Measurements from ENCODE around the gene FNTB. TPM values are rescaled to one million over a fixed set of nuclear protein-coding genes. Genes with fewer than 3 reads are reported as not detected.
A peak's percentile ranks its signal among the peaks of the same experiment; 100 is the strongest.
"Not testable (repeated sequence)": the region's sequence is repeated elsewhere in the genome, so short reads cannot be mapped to it uniquely, and the experiment has no call there.

FNTB gene
- total RNA-seq, 4 donors from 2014 or later = 34.0 to 48.6 (median 38.8) TPM

DNA sequence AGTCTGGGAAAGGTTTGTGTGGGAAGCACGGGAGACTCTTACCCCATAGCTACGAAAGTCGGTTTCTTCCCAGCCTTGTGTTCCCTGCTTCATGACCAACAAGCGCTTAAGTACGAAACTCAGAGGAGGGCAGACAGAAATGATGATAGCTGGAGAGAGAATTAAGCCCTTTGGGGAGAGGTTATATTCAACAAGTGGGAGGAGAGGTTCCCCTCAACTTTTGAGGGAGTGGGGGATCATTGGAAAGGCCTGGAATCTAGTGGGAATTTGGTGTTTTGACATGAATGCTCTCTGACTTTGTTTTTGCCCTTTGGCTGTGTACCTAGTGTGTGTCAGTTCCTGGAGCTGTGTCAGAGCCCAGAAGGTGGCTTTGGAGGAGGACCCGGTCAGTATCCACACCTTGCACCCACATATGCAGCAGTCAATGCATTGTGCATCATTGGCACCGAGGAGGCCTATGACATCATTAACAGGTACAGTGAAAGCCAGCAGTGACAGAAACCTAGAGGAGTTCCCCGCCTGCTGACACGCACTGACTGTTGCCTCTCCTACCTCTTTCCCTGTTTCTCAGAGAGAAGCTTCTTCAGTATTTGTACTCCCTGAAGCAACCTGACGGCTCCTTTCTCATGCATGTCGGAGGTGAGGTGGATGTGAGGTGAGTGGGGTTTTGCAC is 40.6 kb downstream of the FNTB start:
- DNase-seq (ENCODE audit: low spot score in 2 of 2) = peak in 1 of 2 donors; percentile 52
- 91 to 92% methylated on average over 11 of the region's 11 CpGs for WGBS, 2 donors
- H3K4me3 ChIP-seq (ENCODE audit: low read depth, poor library complexity, severe bottlenecking) = no peak overlapping the region
- intact Hi-C loops (cut with DNase I; ENCODE audit: low total_unique reads) = no loop called here
- TF ChIP-seq POLR2A (IDR thresholded peaks at IDR 0.05) (no peak), CTCF (IDR thresholded peaks at IDR 0.05) (no peak)

- DNase-seq (ENCODE audit: low spot score in 2 of 2) = peak in 1 of 2 donors; percentile 26
- TF ChIP-seq CTCF (IDR thresholded peaks at IDR 0.05) (no peak), POLR2A (IDR thresholded peaks at IDR 0.05) (no peak)
- WGBS, 2 donors = 93 to 97% methylated on average over 3 of the region's 3 CpGs
- intact Hi-C loops (cut with DNase I; ENCODE audit: low total_unique reads) = no loop called here
- H3K4me3 ChIP-seq (ENCODE audit: low read depth, poor library complexity, severe bottlenecking) = no peak overlapping the region
Observed at GRCh38 chr14:65028937-65029336, 42.2 kb downstream of the FNTB start.

DNA sequence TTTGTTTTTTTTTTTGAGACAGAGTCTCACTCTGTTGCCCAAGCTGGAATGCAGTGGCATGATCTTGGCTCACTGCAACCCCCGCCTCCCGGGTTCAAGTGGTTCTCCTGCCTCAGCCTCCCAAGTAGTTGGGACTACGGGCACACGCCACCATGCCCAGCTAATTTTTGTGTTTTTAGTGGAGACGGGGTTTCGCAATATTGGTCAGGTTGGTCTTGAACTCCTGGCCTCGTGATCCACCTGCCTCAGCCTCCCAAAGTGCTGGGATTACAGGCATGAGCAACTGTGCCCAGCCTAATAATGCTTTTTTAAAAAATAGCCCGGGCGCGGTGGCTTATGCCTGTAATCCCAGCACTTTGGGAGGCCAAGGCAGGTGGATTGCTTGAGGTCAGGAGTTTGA is 44.6 kb downstream of the FNTB start:
- 94% methylated on average over 10 of the region's 10 CpGs for WGBS, 2 donors
- intact Hi-C loops (cut with DNase I; ENCODE audit: low total_unique reads); H3K4me3 ChIP-seq (ENCODE audit: low read depth, poor library complexity, severe bottlenecking): not testable (repeated sequence)
- DNase-seq (ENCODE audit: low spot score in 2 of 2) = peak in 1 of 2 donors; percentile 29

DNA sequence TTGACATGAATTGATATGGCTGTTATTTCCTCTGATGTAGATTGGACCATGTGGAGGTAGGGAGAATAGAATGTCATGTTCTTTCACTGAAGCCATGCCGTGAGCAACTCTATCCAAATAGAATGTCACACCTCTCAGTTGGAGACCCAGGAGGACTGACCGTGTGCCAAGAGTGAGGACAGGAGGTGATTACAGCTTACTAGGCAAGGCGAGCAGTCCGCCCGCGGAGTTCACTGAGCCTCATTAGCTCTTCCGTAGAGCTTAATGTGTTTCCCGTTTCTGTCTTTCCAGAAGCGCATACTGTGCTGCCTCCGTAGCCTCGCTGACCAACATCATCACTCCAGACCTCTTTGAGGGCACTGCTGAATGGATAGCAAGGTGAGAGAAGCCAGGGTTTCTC is 45.6 kb downstream of the FNTB start:
- H3K4me3 ChIP-seq (ENCODE audit: low read depth, poor library complexity, severe bottlenecking) = no peak overlapping the region
- DNase-seq (ENCODE audit: low spot score in 2 of 2) = peak in 1 of 2 donors; percentile 29
- TF ChIP-seq POLR2A (IDR thresholded peaks at IDR 0.05) = no peak
- TF ChIP-seq CTCF (IDR thresholded peaks at IDR 0.05) = no peak
- WGBS, 2 donors = 96% methylated on average over 11 of the region's 11 CpGs
- intact Hi-C loops (cut with DNase I; ENCODE audit: low total_unique reads) = no loop called here

DNA sequence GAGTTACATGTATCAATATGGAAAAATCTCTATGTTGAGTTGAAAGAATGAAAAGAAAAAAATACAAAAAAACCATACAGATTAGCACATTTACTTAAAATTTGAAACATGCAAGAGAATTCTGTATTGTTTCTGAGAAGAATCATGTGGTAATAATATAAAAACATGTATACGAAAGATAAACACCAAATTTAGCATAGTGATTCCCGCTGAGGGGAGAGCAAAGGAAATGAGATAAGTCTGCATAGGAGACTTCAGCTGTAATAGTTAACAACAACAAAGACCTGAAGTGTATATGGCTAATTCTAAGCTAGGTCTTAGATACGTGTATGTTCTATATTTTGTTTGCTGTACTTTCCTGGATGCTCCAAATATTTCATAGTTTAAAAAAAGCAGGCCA is 46.5 kb downstream of the FNTB start:
- DNase-seq (ENCODE audit: low spot score in 2 of 2) = no peak
- intact Hi-C loops (cut with DNase I; ENCODE audit: low total_unique reads) = no loop called here
- 96% methylated on average over 3 of the region's 3 CpGs for WGBS, 2 donors
- no peak overlapping the region for H3K4me3 ChIP-seq (ENCODE audit: low read depth, poor library complexity, severe bottlenecking)
- no peak for TF ChIP-seq POLR2A (IDR thresholded peaks at IDR 0.05)

DNA sequence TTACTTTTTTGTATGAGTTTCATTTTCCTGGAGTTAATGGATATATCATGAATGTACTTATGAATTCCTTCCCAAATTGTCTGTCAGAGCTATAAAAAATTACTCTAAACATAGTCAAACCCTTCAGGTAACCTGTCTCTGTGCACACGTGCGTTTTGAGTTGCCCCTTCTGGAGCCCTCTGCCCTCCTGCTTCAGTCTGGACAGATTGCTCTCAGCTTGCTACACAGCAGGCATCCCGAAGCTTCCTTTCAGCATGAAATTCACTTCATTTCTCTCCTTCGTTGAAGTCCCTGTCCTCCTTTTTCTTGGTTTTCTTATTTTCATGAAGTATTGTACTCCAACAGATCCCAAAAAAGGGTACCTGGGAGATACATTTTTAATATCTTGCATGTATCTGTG is 47.3 kb downstream of the FNTB start:
- no peak for TF ChIP-seq POLR2A (IDR thresholded peaks at IDR 0.05)
- no peak for TF ChIP-seq CTCF (IDR thresholded peaks at IDR 0.05)
- intact Hi-C loops (cut with DNase I; ENCODE audit: low total_unique reads) = no loop called here
- 87 to 89% methylated on average over 4 of the region's 4 CpGs for WGBS, 2 donors
- H3K4me3 ChIP-seq (ENCODE audit: low read depth, poor library complexity, severe bottlenecking) = no peak overlapping the region
- DNase-seq (ENCODE audit: low spot score in 2 of 2) = no peak

GRCh38 chr14:65035049-65035448 is 48.4 kb downstream of the FNTB start:
- whole genome bisulfite sequencing, 2 donors = 37 to 41% methylated on average over 4 of the region's 4 CpGs
- H3K4me3 ChIP-seq (ENCODE audit: low read depth, poor library complexity, severe bottlenecking) = no peak overlapping the region
- TF ChIP-seq CTCF (IDR thresholded peaks at IDR 0.05) (no peak), POLR2A (IDR thresholded peaks at IDR 0.05) (no peak)
- intact Hi-C loops (cut with DNase I; ENCODE audit: low total_unique reads) = no loop called here
- DNase-seq (ENCODE audit: low spot score in 2 of 2) = peak in 1 of 2 donors; percentile 85

All from lower leg skin (tissue), 4 donors.